ENCODE measurements around the gene DPH7.

DNA sequence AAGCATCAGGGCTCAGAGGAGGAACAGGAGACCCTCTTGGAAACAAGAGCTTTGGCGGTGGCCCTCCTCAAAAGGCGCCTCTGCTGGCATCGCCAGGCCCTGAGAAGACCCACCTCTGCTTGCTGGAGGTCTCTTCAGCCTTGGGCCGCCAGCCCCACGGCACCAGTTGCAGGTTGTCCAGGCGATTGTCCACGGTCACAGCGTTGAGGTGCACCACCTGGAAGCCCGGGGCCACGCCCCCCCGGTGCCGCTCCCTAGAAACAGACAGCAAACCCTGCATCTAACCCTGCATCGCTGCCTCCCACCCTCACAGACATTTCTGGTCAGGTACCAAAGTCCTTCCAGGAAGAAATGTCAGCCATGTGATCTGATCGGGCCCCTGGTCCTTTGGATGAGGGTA is 8.1 kb upstream of the DPH7 start:
- TF ChIP-seq CTCF (IDR thresholded peaks at IDR 0.05), result no peak
- TF ChIP-seq POLR2A (IDR thresholded peaks at IDR 0.05), result no peak
